Left ventricle myocardium inferior (tissue), 1 donor: ENCODE measurements around the gene FBXO5. TPM values are rescaled to one million over a fixed set of nuclear protein-coding genes. Genes with fewer than 3 reads are reported as not detected.

Experiments
- DNase-seq: peaks from one replicate; pipeline ENCODE4 v3.0.0-alpha.2; 2020
- H3K27ac ChIP-seq: fragments of 200-600 bp; replicated peaks from 2 replicates; pipeline ENCODE4 v1.8.0; 2021
- H3K27me3 ChIP-seq: fragments of 200-600 bp; 2 replicates; pipeline ENCODE4 v1.8.0; 2021; ENCODE audit warnings: low read depth
- H3K36me3 ChIP-seq: fragments of 200-600 bp; 2 replicates; pipeline ENCODE4 v1.8.0; 2021
- H3K4me1 ChIP-seq: fragments of 200-600 bp; 2 replicates; pipeline ENCODE4 v1.8.0; 2021
- H3K4me3 ChIP-seq: fragments of 200-600 bp; 2 replicates; pipeline ENCODE4 v1.8.0; 2021; ENCODE audit warnings: mild to moderate bottlenecking, moderate library complexity
- H3K9me3 ChIP-seq: fragments of 200-600 bp; replicated peaks from 2 replicates; pipeline ENCODE4 v1.8.0; 2021
- intact Hi-C: fragments of 100-400 bp; cut with micrococcal nuclease; formaldehyde crosslinking; loops from one replicate; pipeline ENCODE4 v1.11.0; 2022
- total RNA-seq: library from RNA; stranded (reverse); fragmentation: NEBNext Ultra II Directional; extraction: Animal tissue kit (Norgen Biotek cat#: 25700); gene quantifications from one replicate; pipeline ENCODE4 v1.2.1, GENCODE V29; 2021
- TF ChIP-seq, protein P1 (sequence below): fragments of 200-600 bp; IDR thresholded peaks from 2 replicates; pipeline ENCODE4 v1.8.0; 2021; ENCODE audit warnings: antibody characterized with exemption, mild to moderate bottlenecking, borderline replicate concordance
- donor health status: DM: no; HTN: yes; CAD: no; lungs with severe emphysema.

Gene FBXO5
- total RNA-seq, 1 donor from 2014 or later = 1.6 TPM

DNA sequence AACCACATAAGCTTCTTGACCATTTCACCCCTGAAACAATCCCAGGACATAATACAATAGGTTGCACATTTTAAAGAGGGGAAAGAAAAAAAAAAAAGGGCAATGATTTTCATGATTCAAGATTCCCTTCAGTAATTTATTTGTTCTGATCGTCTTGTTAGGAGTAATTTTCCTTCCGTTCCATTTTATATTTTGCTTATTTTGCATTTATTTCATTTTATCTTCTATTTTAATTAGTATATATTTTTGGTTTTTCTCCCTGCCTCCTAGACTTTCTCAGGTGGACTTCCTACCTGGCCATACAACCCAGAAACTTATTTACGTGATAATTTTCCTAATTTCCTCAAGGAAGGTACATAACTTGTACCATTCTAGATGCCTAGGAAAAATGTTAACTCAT, 32.6 kb downstream of the FBXO5 start:
- H3K27me3 ChIP-seq = peaks cover 31% of the 10 kb centered on the region
- H3K9me3 ChIP-seq = peaks cover 1% of the 10 kb centered on the region
- H3K4me3 ChIP-seq = no peak overlapping the region
- TF ChIP-seq, protein P1, sequence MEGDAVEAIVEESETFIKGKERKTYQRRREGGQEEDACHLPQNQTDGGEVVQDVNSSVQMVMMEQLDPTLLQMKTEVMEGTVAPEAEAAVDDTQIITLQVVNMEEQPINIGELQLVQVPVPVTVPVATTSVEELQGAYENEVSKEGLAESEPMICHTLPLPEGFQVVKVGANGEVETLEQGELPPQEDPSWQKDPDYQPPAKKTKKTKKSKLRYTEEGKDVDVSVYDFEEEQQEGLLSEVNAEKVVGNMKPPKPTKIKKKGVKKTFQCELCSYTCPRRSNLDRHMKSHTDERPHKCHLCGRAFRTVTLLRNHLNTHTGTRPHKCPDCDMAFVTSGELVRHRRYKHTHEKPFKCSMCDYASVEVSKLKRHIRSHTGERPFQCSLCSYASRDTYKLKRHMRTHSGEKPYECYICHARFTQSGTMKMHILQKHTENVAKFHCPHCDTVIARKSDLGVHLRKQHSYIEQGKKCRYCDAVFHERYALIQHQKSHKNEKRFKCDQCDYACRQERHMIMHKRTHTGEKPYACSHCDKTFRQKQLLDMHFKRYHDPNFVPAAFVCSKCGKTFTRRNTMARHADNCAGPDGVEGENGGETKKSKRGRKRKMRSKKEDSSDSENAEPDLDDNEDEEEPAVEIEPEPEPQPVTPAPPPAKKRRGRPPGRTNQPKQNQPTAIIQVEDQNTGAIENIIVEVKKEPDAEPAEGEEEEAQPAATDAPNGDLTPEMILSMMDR = no peak
- H3K36me3 ChIP-seq = no peaks in the 10 kb centered on the region
- intact Hi-C loops = loop anchor here (2.0 kb wide), 1 partner anchor 85 kb away; no protein-coding TSS in a partner anchor
- DNase-seq = no peak
- no peak overlapping the region for H3K27ac ChIP-seq
- peaks cover 7% of the 10 kb centered on the region for H3K4me1 ChIP-seq

DNA sequence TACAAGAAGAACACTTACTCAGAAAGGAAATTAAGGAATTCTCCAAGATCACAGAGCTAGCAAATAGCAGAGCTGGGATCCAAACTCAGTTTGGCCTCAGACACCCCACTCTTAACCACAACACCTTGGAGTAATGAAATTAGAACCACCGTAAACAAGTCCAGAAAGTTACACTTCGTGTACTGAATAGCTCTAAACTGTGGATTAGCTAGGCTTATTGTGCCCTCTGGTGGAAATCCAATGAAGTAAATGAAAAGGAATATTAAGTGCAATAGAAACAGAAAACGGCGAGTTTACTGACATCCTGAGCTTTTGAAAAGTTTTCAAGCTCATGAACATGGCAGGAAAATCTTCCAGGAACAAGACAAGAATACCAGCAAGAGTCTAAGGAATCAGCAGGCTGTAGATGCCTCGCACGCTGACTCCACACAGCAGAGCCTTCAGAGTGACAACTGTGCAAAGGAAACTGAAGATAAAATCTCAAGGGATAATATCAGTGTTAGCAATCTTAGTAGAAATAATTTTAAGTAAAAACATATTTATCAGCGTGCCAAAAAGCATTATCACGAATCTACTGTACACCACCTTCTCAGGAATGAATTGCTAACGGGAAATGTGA, 34.6 kb downstream of the FBXO5 start:
- peak overlapping the region; percentile 28 for H3K4me3 ChIP-seq
- H3K36me3 ChIP-seq = no peaks in the 10 kb centered on the region
- H3K4me1 ChIP-seq = peaks cover 7% of the 10 kb centered on the region
- intact Hi-C loops = no loop called here
- H3K27me3 ChIP-seq = peaks cover 31% of the 10 kb centered on the region
- no peak for DNase-seq
- H3K27ac ChIP-seq = no peak overlapping the region
- H3K9me3 ChIP-seq = no peaks in the 10 kb centered on the region
- TF ChIP-seq, protein P1 = peak; percentile 73

DNA sequence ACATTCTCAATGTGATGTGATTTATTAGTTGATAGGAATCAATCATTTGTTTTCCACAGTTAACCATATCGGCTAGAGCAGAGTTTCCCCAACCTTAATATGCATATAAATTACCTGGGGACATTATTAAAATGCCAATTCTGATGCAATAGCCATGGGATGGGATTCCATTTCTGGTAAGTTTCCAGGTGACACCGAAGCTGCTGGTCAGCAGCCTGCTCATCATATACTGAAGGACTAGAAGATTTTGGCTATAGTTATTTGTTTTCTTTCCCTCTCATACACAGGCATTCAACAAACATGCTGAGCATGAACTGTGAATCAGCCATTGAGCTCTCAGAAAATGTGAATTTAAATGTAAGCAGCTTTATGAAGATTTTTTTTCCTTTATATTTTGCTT, 35.8 kb downstream of the FBXO5 start:
- H3K9me3 ChIP-seq = no peaks in the 10 kb centered on the region
- H3K36me3 ChIP-seq = no peaks in the 10 kb centered on the region
- H3K27me3 ChIP-seq = peaks cover 24% of the 10 kb centered on the region
- H3K27ac ChIP-seq = no peak overlapping the region
- intact Hi-C loops = no loop called here
- H3K4me3 ChIP-seq = no peak overlapping the region
- TF ChIP-seq, protein P1 = no peak
- DNase-seq = no peak
- H3K4me1 ChIP-seq = peaks cover 7% of the 10 kb centered on the region

DNA sequence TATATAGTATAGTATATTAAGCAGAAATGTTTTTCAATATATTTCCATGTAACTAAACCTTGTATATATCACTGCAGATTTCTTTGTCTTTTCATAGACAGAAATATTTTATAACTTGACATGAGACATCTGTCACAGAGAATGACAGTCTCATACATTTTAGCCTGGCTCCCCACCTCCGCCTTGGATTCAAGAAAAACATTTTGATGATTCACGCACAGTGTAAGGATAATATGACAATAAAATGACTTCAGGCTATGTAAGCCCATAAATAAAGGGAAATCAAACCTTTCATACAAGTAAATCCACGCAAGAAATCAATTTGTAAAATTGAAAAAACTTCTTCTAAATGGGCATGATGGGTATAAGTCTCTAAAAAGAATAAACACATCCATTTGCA, 36.4 kb downstream of the FBXO5 start:
- Histone ChIP-seq H3K9me3 (no peaks in the 10 kb centered on the region), H3K4me1 (peaks cover 7% of the 10 kb centered on the region), H3K27ac (no peak overlapping the region), H3K4me3 (no peak overlapping the region), H3K27me3 (peaks cover 19% of the 10 kb centered on the region), H3K36me3 (no peaks in the 10 kb centered on the region)
- DNase-seq = no peak
- TF ChIP-seq, protein P1 = no peak
- intact Hi-C loops = no loop called here

DNA sequence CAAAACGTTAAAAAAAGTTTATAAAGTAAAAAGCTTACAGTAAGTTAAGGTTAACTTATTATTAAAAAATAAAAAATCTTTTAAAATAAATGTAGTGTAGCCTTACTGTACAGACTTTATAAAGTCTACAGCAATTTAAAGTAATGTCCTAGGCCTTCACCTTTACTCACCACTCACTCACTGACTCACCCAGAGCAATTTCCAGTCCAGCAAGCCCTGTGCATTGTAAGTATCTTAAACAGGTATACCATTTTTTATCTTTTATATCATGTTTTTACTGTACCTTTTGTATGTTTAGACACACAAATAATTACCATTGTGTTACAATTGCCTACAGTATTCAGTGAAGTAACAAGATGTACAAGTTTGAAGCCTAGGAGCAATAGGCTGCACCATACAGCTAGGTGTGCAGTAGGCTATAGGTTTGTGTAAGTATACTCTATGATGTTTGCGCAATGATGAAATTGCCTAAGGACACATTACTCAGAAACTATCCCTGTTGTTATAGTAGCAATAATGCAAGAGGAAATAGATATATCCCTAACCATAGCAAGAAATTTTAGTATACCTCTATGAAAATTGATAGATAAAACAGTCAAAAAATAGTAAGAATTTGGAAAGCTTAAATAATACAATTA, 39.5 kb downstream of the FBXO5 start:
- no peaks in the 10 kb centered on the region for H3K9me3 ChIP-seq
- no peak overlapping the region for H3K27ac ChIP-seq
- no peaks in the 10 kb centered on the region for H3K36me3 ChIP-seq
- peaks cover 3% of the 10 kb centered on the region for H3K27me3 ChIP-seq
- DNase-seq = no peak
- H3K4me1 ChIP-seq = peaks cover 5% of the 10 kb centered on the region
- TF ChIP-seq, protein P1 = no peak
- no peak overlapping the region for H3K4me3 ChIP-seq
- intact Hi-C loops = no loop called here
